Astrocyte of the cerebellum (primary cell): ENCODE measurements around the gene LMX1B.

Experiments used
- DNase-seq: peaks from one replicate; pipeline ENCODE4 v3.0.0-alpha.2; 2011; ENCODE audit warnings: low read depth
- H3K4me3 ChIP-seq: 2 replicates; pipeline ENCODE4 v1.5.1; 2011; ENCODE audit warnings: mild to moderate bottlenecking, low read depth, low read length, moderate library complexity
- CTCF ChIP-seq: IDR thresholded peaks from 2 replicates; pipeline ENCODE4 v1.5.1; 2012; ENCODE audit warnings: low read length, low read depth, moderate library complexity, mild to moderate bottlenecking; ENCODE audit errors: missing control alignments
- in situ Hi-C: cut with HindIII; loops from 2 replicates; pipeline ENCODE4 v1.10.0; 2017; ENCODE audit warnings: low sequenced_read_pairs

The LMX1B gene

GRCh38 chr9:126658201-126658825, 44.6 kb downstream of the LMX1B start:
- no peak for DNase-seq
- no peak overlapping the region for H3K4me3 ChIP-seq
- TF ChIP-seq CTCF = no peak
- in situ Hi-C loops = no loop called here

- DNase-seq = no peak
- no peak for TF ChIP-seq CTCF
- no peak overlapping the region for H3K4me3 ChIP-seq
- in situ Hi-C loops = no loop called here
Measured at GRCh38 chr9:126658956-126659555, 45.3 kb downstream of the LMX1B start.

GRCh38 chr9:126661122-126661520, 47.4 kb downstream of the LMX1B start:
- H3K4me3 ChIP-seq = no peak overlapping the region
- DNase-seq = no peak
- in situ Hi-C loops = loop anchor here (5.0 kb wide), 1 partner anchor 54 kb away; no protein-coding TSS in a partner anchor
- no peak for TF ChIP-seq CTCF

GRCh38 chr9:126661521-126662251, 48.0 kb downstream of the LMX1B start:
- DNase-seq = no peak
- H3K4me3 ChIP-seq = no peak overlapping the region
- no peak for TF ChIP-seq CTCF
- in situ Hi-C loops = loop anchor here (5.0 kb wide), 1 partner anchor 54 kb away; no protein-coding TSS in a partner anchor

- no peak overlapping the region for H3K4me3 ChIP-seq
- DNase-seq = no peak
- TF ChIP-seq CTCF = no peak
- in situ Hi-C loops = loop anchor here (5.0 kb wide), 1 partner anchor 56 kb away; no protein-coding TSS in a partner anchor
Measured at GRCh38 chr9:126663661-126664072, 49.9 kb downstream of the LMX1B start.

GRCh38 chr9:126664900-126665643, 51.3 kb downstream of the LMX1B start:
- no peak for DNase-seq
- in situ Hi-C loops = loop anchor here (5.0 kb wide), 1 partner anchor 58 kb away; no protein-coding TSS in a partner anchor
- H3K4me3 ChIP-seq = no peak overlapping the region
- no peak for TF ChIP-seq CTCF
